ENCODE data around the gene ERAL1.
A peak's percentile ranks its signal among the peaks of the same experiment; 100 is the strongest.
"Not testable (repeated sequence)": the region's sequence is repeated elsewhere in the genome, so short reads cannot be mapped to it uniquely, and the experiment has no call there.

ERAL1 gene

GRCh38 chr17:28882154-28882895 lies 27.5 kb downstream of the ERAL1 start:
- Histone ChIP-seq H3K36me3 (ENCODE audit: insufficient read depth, low read depth, low read length) (peaks cover 53% of the 10 kb centered on the region), H3K9me3 (ENCODE audit: insufficient read depth, low read depth, low read length) (no peaks in the 10 kb centered on the region), H3K27ac (ENCODE audit: low read length) (no peak overlapping the region), H3K9ac (ENCODE audit: low read depth, low read length) (no peak overlapping the region), H3K4me3 (ENCODE audit: low read length) (no peak overlapping the region), H3K27me3 (ENCODE audit: insufficient read depth, low read length) (no peaks in the 10 kb centered on the region), H3K4me1 (ENCODE audit: insufficient read depth, low read length) (no peaks in the 10 kb centered on the region)

DNA sequence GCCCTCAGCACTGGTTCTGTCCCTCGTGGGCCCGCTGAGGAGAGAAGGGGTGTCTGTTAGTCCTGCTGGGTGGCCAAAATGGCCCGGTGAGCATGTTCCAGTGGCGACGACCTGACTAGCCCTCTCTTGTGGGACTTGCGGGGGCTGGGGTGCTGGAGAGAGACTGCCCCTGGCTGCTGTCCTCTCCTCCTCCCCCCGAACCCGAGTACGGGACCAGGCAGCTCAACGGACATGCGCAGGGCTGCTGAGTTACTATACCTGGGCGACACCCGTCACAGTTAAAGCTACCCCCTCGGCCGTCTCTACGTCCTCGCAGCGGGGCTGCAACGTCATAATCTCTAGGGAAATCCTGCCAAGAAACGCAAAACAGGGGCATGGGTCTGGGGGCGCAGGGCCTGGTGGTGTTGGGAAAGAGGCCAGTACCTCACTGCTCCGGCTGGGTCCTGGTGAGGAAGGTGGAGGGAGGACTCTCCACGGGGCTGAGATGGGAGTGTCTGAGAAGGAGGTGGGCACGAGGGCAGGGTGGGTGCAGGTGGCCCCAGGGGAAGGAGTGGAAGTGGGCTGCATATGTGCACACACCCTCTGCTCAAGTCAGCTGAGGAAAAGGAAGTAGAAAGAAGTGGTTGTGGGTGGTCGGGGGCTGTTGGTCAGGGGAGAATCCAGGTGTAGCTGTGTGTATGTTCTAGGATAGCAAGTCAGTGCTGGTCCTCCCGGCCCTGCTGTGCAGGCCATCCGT lies 29.3 kb downstream of the ERAL1 start:
- Histone ChIP-seq H3K4me1 (ENCODE audit: insufficient read depth, low read length) (no peaks in the 10 kb centered on the region), H3K27me3 (ENCODE audit: insufficient read depth, low read length) (no peaks in the 10 kb centered on the region), H3K9ac (ENCODE audit: low read depth, low read length) (no peak overlapping the region), H3K27ac (ENCODE audit: low read length) (no peak overlapping the region), H3K36me3 (ENCODE audit: insufficient read depth, low read depth, low read length) (peaks cover 45% of the 10 kb centered on the region), H3K4me3 (ENCODE audit: low read length) (no peak overlapping the region), H3K9me3 (ENCODE audit: insufficient read depth, low read depth, low read length) (no peaks in the 10 kb centered on the region)

DNA sequence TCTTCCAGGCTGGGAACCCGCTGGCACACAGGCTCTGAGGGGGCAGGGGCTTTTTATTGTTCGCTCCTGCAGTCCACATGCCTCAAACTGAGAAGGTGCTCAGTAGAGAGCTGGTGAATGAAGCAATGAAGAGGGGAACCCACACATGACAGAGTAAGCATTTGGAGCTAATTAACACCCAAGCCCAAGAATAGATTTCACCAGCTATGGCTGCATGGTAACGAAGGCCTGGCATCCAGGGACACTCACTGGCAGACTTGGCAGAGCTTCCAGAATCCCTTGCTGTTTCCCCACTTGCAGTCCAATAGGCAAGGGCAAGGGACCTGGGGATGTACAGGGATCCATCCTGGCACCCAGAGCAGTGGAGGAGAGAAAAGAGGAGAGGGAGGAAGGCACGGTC lies 30.5 kb downstream of the ERAL1 start:
- H3K4me1 ChIP-seq (ENCODE audit: insufficient read depth, low read length) = no peaks in the 10 kb centered on the region
- no peak overlapping the region for H3K9ac ChIP-seq (ENCODE audit: low read depth, low read length)
- H3K4me3 ChIP-seq (ENCODE audit: low read length) = no peak overlapping the region

DNA sequence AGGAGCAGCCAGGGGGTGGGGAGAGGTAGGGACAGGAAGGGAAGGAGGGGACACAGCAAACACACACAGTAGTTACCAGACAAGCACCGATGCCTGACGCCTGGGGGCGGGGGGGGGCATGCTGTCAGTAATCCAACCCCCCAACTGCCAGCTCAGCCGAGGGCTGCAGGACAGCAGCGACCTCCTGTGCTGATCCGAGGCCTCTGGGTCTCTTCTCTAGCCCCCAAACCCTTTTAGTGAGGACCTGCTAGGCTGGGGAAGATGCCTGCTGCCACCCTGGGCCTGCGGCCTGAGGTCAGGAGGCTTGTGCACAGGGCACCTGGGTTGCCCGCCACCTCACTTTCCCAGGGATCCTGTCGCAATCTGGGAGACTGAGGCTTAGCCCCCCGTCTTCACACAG lies 31.1 kb downstream of the ERAL1 start:
- no peaks in the 10 kb centered on the region for H3K4me1 ChIP-seq (ENCODE audit: insufficient read depth, low read length)
- H3K9me3 ChIP-seq (ENCODE audit: insufficient read depth, low read depth, low read length) = no peaks in the 10 kb centered on the region
- H3K36me3 ChIP-seq (ENCODE audit: insufficient read depth, low read depth, low read length) = peaks cover 27% of the 10 kb centered on the region
- H3K27ac ChIP-seq (ENCODE audit: low read length) = no peak overlapping the region
- H3K4me3 ChIP-seq (ENCODE audit: low read length) = no peak overlapping the region
- H3K9ac ChIP-seq (ENCODE audit: low read depth, low read length) = no peak overlapping the region
- no peaks in the 10 kb centered on the region for H3K27me3 ChIP-seq (ENCODE audit: insufficient read depth, low read length)

More for the DNA sequence above, 30.5 kb downstream of the ERAL1 start:
- H3K36me3 ChIP-seq (ENCODE audit: insufficient read depth, low read depth, low read length) = peaks cover 33% of the 10 kb centered on the region
- no peaks in the 10 kb centered on the region for H3K27me3 ChIP-seq (ENCODE audit: insufficient read depth, low read length)
- no peak overlapping the region for H3K27ac ChIP-seq (ENCODE audit: low read length)
- H3K9me3 ChIP-seq (ENCODE audit: insufficient read depth, low read depth, low read length) = no peaks in the 10 kb centered on the region

GRCh38 chr17:28887871-28888471 lies 33.2 kb downstream of the ERAL1 start:
- no peaks in the 10 kb centered on the region for H3K27me3 ChIP-seq (ENCODE audit: insufficient read depth, low read length)
- H3K36me3 ChIP-seq (ENCODE audit: insufficient read depth, low read depth, low read length) = peaks cover 7% of the 10 kb centered on the region; the same call in 1 of the 2 replicates
- H3K27ac ChIP-seq (ENCODE audit: low read length) = no peak overlapping the region
- no peaks in the 10 kb centered on the region for H3K9me3 ChIP-seq (ENCODE audit: insufficient read depth, low read depth, low read length)
- H3K4me3 ChIP-seq (ENCODE audit: low read length) = no peak overlapping the region
- H3K4me1 ChIP-seq (ENCODE audit: insufficient read depth, low read length) = no peaks in the 10 kb centered on the region
- no peak overlapping the region for H3K9ac ChIP-seq (ENCODE audit: low read depth, low read length)

DNA sequence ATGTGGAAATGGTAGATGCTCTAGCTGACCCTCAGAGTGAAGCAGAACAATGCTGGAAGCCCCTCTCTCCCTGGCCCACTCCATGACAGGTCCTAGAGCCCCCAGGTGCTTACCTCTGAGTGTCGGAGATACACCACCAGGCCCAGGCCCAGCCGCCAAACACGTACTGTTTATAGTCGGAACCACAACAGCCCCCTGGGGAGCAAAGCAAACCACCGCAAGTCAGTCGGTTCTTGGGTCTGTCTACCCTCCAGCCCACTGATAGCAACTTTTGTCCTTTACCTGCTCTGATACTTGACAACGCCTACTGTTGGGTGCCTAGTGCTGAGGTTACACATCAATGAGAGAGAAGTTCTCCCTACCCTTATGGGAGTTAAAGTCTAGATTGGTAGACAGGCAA lies 34.0 kb downstream of the ERAL1 start:
- H3K27ac ChIP-seq (ENCODE audit: low read length) = no peak overlapping the region
- no peaks in the 10 kb centered on the region for H3K9me3 ChIP-seq (ENCODE audit: insufficient read depth, low read depth, low read length)
- no peak overlapping the region for H3K4me3 ChIP-seq (ENCODE audit: low read length)
- H3K4me1 ChIP-seq (ENCODE audit: insufficient read depth, low read length) = no peaks in the 10 kb centered on the region
- peaks cover 5% of the 10 kb centered on the region; the same call in 1 of the 2 replicates for H3K36me3 ChIP-seq (ENCODE audit: insufficient read depth, low read depth, low read length)
- H3K9ac ChIP-seq (ENCODE audit: low read depth, low read length) = no peak overlapping the region
- H3K27me3 ChIP-seq (ENCODE audit: insufficient read depth, low read length) = no peaks in the 10 kb centered on the region

GRCh38 chr17:28889996-28890395 lies 35.2 kb downstream of the ERAL1 start:
- no peak overlapping the region for H3K9ac ChIP-seq (ENCODE audit: low read depth, low read length)
- H3K27ac ChIP-seq (ENCODE audit: low read length) = no peak overlapping the region
- H3K4me1 ChIP-seq (ENCODE audit: insufficient read depth, low read length) = no peaks in the 10 kb centered on the region

DNA sequence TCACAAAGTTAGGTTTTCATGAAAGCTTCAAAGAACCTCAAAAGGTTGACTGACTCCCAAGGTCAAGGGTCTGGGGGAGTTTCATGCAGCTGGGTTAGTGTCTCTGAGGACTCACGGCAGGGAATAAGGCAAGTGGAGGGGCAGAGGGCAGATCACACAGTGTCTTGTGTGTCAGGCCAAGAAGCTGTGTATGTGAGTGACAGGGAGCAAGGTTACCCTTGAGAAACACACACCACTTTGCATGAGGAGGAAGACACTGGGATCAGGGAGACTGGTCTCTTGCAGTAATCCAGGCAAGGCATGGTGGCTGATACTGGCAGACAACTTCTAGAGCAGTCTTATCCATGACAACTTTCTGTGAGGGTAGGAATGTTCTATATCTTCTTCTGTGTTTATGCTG lies 36.4 kb downstream of the ERAL1 start:
- H3K27ac ChIP-seq (ENCODE audit: low read length) = no peak overlapping the region
- H3K27me3 ChIP-seq (ENCODE audit: insufficient read depth, low read length) = no peaks in the 10 kb centered on the region
- no peak overlapping the region for H3K4me3 ChIP-seq (ENCODE audit: low read length)
- H3K36me3 ChIP-seq (ENCODE audit: insufficient read depth, low read depth, low read length) = no peaks in the 10 kb centered on the region
- H3K4me1 ChIP-seq (ENCODE audit: insufficient read depth, low read length) = peaks cover 6% of the 10 kb centered on the region
- H3K9me3 ChIP-seq (ENCODE audit: insufficient read depth, low read depth, low read length) = no peaks in the 10 kb centered on the region
- H3K9ac ChIP-seq (ENCODE audit: low read depth, low read length) = no peak overlapping the region

More at GRCh38 chr17:28889996-28890395, 35.2 kb downstream of the ERAL1 start:
- no peaks in the 10 kb centered on the region for H3K9me3 ChIP-seq (ENCODE audit: insufficient read depth, low read depth, low read length)
- H3K36me3 ChIP-seq (ENCODE audit: insufficient read depth, low read depth, low read length) = no peaks in the 10 kb centered on the region
- no peak overlapping the region for H3K4me3 ChIP-seq (ENCODE audit: low read length)
- H3K27me3 ChIP-seq (ENCODE audit: insufficient read depth, low read length) = no peaks in the 10 kb centered on the region

GRCh38 chr17:28892024-28892423 lies 37.2 kb downstream of the ERAL1 start:
- Histone ChIP-seq H3K4me3 (ENCODE audit: low read length) (no peak overlapping the region), H3K36me3 (ENCODE audit: insufficient read depth, low read depth, low read length) (no peaks in the 10 kb centered on the region), H3K4me1 (ENCODE audit: insufficient read depth, low read length) (peaks cover 10% of the 10 kb centered on the region), H3K27me3 (ENCODE audit: insufficient read depth, low read length) (no peaks in the 10 kb centered on the region), H3K9me3 (ENCODE audit: insufficient read depth, low read depth, low read length) (no peaks in the 10 kb centered on the region), H3K27ac (ENCODE audit: low read length) (no peak overlapping the region), H3K9ac (ENCODE audit: low read depth, low read length) (no peak overlapping the region)

DNA sequence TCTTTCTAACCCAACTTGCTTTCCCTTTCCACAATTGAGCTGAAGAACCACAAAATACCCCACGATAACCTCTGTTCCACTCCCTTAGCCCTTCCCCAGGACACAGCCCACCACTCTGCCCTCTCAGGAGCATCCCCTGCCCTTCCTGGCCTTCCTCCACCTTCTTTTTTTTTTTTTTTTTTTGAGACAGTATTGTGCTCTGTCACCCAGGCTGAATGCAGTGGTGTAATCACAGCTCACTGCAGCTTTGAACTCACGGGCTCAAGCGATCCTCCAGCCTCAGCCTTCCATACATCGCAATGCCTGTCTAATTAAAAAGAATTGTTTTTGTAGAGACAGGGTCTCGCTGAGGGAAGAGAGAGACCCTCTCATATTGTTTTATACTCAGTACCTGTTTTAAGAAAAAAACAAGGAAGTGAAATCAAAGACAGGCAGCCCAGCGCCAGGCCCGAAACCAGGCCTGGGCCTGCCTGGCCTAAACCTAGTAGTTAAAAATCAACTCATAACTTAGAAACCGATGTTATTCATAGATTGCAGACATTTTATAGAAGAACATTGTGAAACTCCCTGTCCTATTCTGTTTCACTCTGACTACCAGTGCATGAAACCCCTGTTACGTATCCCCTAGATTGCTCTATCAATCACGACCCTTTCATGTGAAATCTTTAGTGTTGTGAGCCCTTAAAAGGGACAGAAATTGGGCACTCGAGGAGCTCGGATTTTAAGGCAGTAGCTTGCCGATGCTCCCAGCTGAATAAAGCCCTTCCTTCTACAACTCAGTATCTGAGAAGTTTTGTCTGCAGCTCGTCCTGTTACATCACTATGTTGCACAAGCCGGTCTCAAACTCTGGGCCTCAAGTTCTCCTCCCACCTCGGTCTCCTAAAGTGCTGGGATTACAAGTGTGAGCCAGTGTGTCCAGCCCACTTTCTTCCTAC lies 38.7 kb downstream of the ERAL1 start:
- H3K4me3 ChIP-seq (ENCODE audit: low read length); H3K9me3 ChIP-seq (ENCODE audit: insufficient read depth, low read depth, low read length); H3K27ac ChIP-seq (ENCODE audit: low read length); H3K36me3 ChIP-seq (ENCODE audit: insufficient read depth, low read depth, low read length); H3K9ac ChIP-seq (ENCODE audit: low read depth, low read length); H3K27me3 ChIP-seq (ENCODE audit: insufficient read depth, low read length); H3K4me1 ChIP-seq (ENCODE audit: insufficient read depth, low read length): not testable (repeated sequence)

DNA sequence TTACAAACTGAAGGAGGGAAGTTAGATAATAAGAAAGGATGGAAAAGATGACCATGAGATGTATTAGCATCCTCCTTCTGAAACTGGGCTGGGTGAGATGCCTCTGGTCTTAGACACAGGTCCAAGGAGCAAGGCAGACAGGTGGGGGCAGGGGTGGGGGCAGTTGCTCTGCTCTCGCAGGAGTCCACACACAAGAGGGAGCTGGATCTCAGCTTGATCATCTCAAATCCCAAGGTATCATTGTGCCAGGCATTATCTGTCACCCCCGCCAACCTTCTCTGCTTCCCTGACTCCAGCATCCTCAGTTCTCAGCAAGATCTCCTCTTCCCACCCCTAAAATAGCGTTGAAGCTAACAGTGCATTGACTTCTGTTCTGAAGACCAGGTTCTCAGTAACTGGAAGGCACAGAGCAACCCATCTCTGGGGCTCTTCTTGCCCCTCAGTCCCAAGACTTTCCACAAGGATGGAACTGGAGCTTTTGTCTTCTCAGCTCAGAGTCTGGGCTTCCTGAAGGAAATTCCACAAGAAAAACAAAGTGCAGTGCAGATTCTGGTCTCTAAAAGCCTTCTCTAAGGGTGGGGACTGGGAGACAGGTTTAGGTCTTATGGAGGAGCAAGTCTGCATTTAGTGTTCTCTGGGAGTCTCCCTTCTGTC lies 41.1 kb downstream of the ERAL1 start:
- Histone ChIP-seq H3K9ac (ENCODE audit: low read depth, low read length) (peak overlapping the region; percentile 93), H3K4me3 (ENCODE audit: low read length) (peak overlapping the region; percentile 79), H3K4me1 (ENCODE audit: insufficient read depth, low read length) (peaks cover 10% of the 10 kb centered on the region), H3K27ac (ENCODE audit: low read length) (no peak overlapping the region), H3K36me3 (ENCODE audit: insufficient read depth, low read depth, low read length) (peaks cover 12% of the 10 kb centered on the region; the same call in 1 of the 2 replicates), H3K9me3 (ENCODE audit: insufficient read depth, low read depth, low read length) (no peaks in the 10 kb centered on the region), H3K27me3 (ENCODE audit: insufficient read depth, low read length) (no peaks in the 10 kb centered on the region)
